SU-DHL-6 (cell line): ENCODE data around the gene HOXD11.

Experiments used
- H2AFZ ChIP-seq: fragments of 200-600 bp; sonication (generic); 2 replicates; pipeline ENCODE4 v1.6.1; 2014; ENCODE audit warnings: low read depth, mild to moderate bottlenecking, moderate library complexity, mixed read lengths, antibody characterized with exemption, low read length; ENCODE audit not compliant: severe bottlenecking
- H3F3A ChIP-seq: fragments of 200-600 bp; shearing (Covaris generic); 2 replicates; pipeline ENCODE4 v1.6.0; 2016; ENCODE audit warnings: antibody characterized with exemption, mild to moderate bottlenecking; ENCODE audit not compliant: insufficient read depth
- H3K27ac ChIP-seq: fragments of 200-600 bp; sonication (generic); 2 replicates; pipeline ENCODE4 v1.5.1; 2016; ENCODE audit warnings: low read depth, mild to moderate bottlenecking, low read length, moderate library complexity, mixed read lengths
- H3K27me3 ChIP-seq: fragments of 200-600 bp; sonication (generic), shearing (Covaris generic); 2 replicates; pipeline ENCODE4 v1.6.0; 2014; ENCODE audit warnings: mild to moderate bottlenecking, low read length
- H3K36me3 ChIP-seq: fragments of 200-600 bp; sonication (generic); 2 replicates; pipeline ENCODE4 v1.6.1; 2014; ENCODE audit warnings: mild to moderate bottlenecking, low read length, mixed read lengths
- H3K4me2 ChIP-seq: fragments of 300-600, 200-600 bp; shearing (Covaris generic), sonication (generic); 2 replicates; pipeline ENCODE4 v1.6.0; 2014; ENCODE audit warnings: low read length, low read depth, mild to moderate bottlenecking; ENCODE audit not compliant: poor library complexity, severe bottlenecking
- H3K4me3 ChIP-seq: fragments of 200-600 bp; sonication (generic); 2 replicates; pipeline ENCODE4 v1.5.1; 2014; ENCODE audit warnings: antibody characterized with exemption, low read length, mild to moderate bottlenecking, mixed read lengths; ENCODE audit not compliant: insufficient read depth, poor library complexity, severe bottlenecking
- H3K79me2 ChIP-seq: fragments of 200-600 bp; sonication (generic); 2 replicates; pipeline ENCODE4 v1.6.1; 2014; ENCODE audit warnings: mild to moderate bottlenecking, low read length, moderate library complexity; ENCODE audit not compliant: insufficient read depth
- H3K9ac ChIP-seq: fragments of 200-600 bp; sonication (generic); 2 replicates; pipeline ENCODE4 v1.7.0; 2014; ENCODE audit warnings: mild to moderate bottlenecking, low read length
- H3K9me2 ChIP-seq: fragments of 200-600 bp; sonication (generic); replicated peaks from 2 replicates; pipeline ENCODE4 v1.6.1; 2014; ENCODE audit warnings: low read length; ENCODE audit not compliant: insufficient read depth
- H3K9me3 ChIP-seq: fragments of 200-600 bp; sonication (generic); 2 replicates; pipeline ENCODE4 v1.6.1; 2014; ENCODE audit warnings: low read length, mixed read lengths; ENCODE audit not compliant: insufficient read depth
- H4K20me1 ChIP-seq: fragments of 200-600 bp; sonication (generic); 2 replicates; pipeline ENCODE4 v1.6.1; 2014; ENCODE audit warnings: low read depth, mild to moderate bottlenecking, antibody characterized with exemption, low read length, moderate library complexity, mixed read lengths
- EZH2phosphoT487 ChIP-seq: fragments of 200-600 bp; sonication (generic), shearing (Covaris generic); conservative IDR thresholded peaks from 2 replicates; pipeline ENCODE4 v1.6.1; 2018; ENCODE audit warnings: mild to moderate bottlenecking, antibody characterized with exemption, low read length, moderate library complexity, mixed read lengths
- TF ChIP-seq, protein P1 (sequence below): fragments of 200-600 bp; sonication (generic); IDR thresholded peaks from one replicate; pipeline ENCODE4 v1.5.1; 2017; ENCODE audit warnings: antibody characterized with exemption, mild to moderate bottlenecking, low read length, moderate library complexity; ENCODE audit not compliant: insufficient read depth, poor library complexity, severe bottlenecking

The HOXD11 gene

DNA sequence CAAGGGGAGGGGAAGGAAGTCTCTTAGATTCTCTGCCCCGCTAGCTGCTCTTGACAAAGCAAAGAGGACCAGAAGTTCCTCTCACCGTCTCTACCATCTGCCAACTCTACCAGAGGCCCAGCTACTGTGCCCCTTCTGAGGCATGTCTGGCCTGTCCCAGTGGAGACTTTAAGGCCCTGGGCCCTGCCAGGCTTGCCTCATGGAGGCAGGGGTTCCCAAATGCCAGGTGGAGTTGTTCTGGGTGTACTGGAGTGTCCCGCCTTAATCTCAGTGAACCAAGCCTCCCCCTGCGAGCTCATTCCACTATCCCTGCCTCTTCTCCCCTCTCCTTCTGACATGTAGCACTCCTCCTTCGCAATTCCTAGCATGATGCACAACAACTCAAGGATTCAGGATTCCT, 5.2 kb upstream of the HOXD11 start:
- H3K79me2 ChIP-seq, result no peaks in the 10 kb centered on the region
- no peaks in the 10 kb centered on the region for H4K20me1 ChIP-seq

GRCh38 chr2:176102309-176102866, 4.7 kb upstream of the HOXD11 start:
- Histone ChIP-seq H2AFZ (no peak overlapping the region), H3K27me3 (no peaks in the 10 kb centered on the region), H3K9ac (no peak overlapping the region), H3K79me2 (no peaks in the 10 kb centered on the region), H3K4me3 (no peak overlapping the region), H3F3A (no peaks in the 10 kb centered on the region), H3K4me2 (no peak overlapping the region), H3K9me2 (no peaks in the 10 kb centered on the region), H4K20me1 (no peaks in the 10 kb centered on the region), H3K36me3 (no peaks in the 10 kb centered on the region), H3K27ac (no peak overlapping the region), H3K9me3 (no peaks in the 10 kb centered on the region)
- no peak for TF ChIP-seq EZH2phosphoT487
- TF ChIP-seq, protein P1, sequence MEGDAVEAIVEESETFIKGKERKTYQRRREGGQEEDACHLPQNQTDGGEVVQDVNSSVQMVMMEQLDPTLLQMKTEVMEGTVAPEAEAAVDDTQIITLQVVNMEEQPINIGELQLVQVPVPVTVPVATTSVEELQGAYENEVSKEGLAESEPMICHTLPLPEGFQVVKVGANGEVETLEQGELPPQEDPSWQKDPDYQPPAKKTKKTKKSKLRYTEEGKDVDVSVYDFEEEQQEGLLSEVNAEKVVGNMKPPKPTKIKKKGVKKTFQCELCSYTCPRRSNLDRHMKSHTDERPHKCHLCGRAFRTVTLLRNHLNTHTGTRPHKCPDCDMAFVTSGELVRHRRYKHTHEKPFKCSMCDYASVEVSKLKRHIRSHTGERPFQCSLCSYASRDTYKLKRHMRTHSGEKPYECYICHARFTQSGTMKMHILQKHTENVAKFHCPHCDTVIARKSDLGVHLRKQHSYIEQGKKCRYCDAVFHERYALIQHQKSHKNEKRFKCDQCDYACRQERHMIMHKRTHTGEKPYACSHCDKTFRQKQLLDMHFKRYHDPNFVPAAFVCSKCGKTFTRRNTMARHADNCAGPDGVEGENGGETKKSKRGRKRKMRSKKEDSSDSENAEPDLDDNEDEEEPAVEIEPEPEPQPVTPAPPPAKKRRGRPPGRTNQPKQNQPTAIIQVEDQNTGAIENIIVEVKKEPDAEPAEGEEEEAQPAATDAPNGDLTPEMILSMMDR, result no peak

More for the DNA sequence above, 5.2 kb upstream of the HOXD11 start:
- Histone ChIP-seq H3K27me3 (no peaks in the 10 kb centered on the region), H2AFZ (no peak overlapping the region), H3F3A (no peaks in the 10 kb centered on the region), H3K9ac (no peak overlapping the region), H3K9me3 (no peaks in the 10 kb centered on the region), H3K4me3 (no peak overlapping the region), H3K36me3 (no peaks in the 10 kb centered on the region), H3K27ac (no peak overlapping the region), H3K9me2 (no peaks in the 10 kb centered on the region), H3K4me2 (no peak overlapping the region)
- TF ChIP-seq, protein P1, result no peak
- no peak for TF ChIP-seq EZH2phosphoT487

GRCh38 chr2:176103194-176103593, 3.9 kb upstream of the HOXD11 start:
- Histone ChIP-seq H3K4me3 (no peak overlapping the region), H2AFZ (no peak overlapping the region), H4K20me1 (no peaks in the 10 kb centered on the region), H3K9ac (no peak overlapping the region), H3K9me2 (no peaks in the 10 kb centered on the region), H3K36me3 (no peaks in the 10 kb centered on the region), H3F3A (no peaks in the 10 kb centered on the region), H3K27ac (no peak overlapping the region), H3K27me3 (no peaks in the 10 kb centered on the region), H3K79me2 (no peaks in the 10 kb centered on the region), H3K9me3 (no peaks in the 10 kb centered on the region), H3K4me2 (no peak overlapping the region)
- TF ChIP-seq EZH2phosphoT487, result no peak
- TF ChIP-seq, protein P1, result no peak
